ENCODE data around the gene CTDSP2.

DNA sequence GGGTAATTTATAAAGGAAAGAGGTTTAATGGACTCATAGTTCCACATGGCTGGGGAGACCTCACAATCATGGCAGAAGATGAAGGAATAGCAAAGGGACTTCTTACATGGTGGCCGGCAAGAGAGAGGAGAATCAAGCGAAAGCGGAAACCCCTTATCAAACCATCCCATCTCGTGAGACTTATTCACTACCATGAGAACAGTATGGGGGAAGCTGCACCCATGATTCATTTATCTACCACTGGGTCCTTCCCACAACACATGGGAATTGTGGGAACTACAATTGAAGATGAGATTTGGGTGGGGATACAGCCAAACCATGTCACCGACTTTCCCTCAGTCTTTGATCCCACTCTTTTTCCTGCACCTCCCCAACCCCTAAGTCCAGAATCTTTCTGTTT, 12.6 kb upstream of the CTDSP2 start:
- TF ChIP-seq, protein P1, sequence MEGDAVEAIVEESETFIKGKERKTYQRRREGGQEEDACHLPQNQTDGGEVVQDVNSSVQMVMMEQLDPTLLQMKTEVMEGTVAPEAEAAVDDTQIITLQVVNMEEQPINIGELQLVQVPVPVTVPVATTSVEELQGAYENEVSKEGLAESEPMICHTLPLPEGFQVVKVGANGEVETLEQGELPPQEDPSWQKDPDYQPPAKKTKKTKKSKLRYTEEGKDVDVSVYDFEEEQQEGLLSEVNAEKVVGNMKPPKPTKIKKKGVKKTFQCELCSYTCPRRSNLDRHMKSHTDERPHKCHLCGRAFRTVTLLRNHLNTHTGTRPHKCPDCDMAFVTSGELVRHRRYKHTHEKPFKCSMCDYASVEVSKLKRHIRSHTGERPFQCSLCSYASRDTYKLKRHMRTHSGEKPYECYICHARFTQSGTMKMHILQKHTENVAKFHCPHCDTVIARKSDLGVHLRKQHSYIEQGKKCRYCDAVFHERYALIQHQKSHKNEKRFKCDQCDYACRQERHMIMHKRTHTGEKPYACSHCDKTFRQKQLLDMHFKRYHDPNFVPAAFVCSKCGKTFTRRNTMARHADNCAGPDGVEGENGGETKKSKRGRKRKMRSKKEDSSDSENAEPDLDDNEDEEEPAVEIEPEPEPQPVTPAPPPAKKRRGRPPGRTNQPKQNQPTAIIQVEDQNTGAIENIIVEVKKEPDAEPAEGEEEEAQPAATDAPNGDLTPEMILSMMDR (IDR thresholded peaks at IDR 0.05; ENCODE audit: low read depth, low read length, poor library complexity, severe bottlenecking), result no peak
- TF ChIP-seq EZH2phosphoT487 (IDR thresholded peaks at IDR 0.05; ENCODE audit: borderline replicate concordance, low read length), result no peak
